Activated naive CD4-positive, alpha-beta T cell treated with anti-CD3 and anti-CD28 coated beads, Interleukin-2, amount 50 U/mL, for 72 hours (primary cell): ENCODE measurements around the gene CSTPP1. TPM values are rescaled to one million over a fixed set of nuclear protein-coding genes. Genes with fewer than 3 reads are reported as not detected.
"Not testable (repeated sequence)": the region's sequence is repeated elsewhere in the genome, so short reads cannot be mapped to it uniquely, and the experiment has no call there.

Experiments used
- ATAC-seq, 2 donors: fragments of 150-1000 bp; cut with Tn5 transposase; 2 replicates each; pipeline ENCODE4 v1.10.0; 2021; ENCODE audit warnings: mild to moderate bottlenecking in 2 of 2, moderate library complexity in 2 of 2
- DNase-seq, 2 donors: peaks; one replicate each; pipeline ENCODE4 v3.0.0; 2021 to 2022; ENCODE audit warnings: low spot score in 2 of 2
- H3K27ac Mint-ChIP-seq, 2 donors: one replicate each; pipeline ENCODE4 v1.8.0; 2022; ENCODE audit warnings: mild to moderate bottlenecking in 2 of 2, mixed read lengths in 2 of 2
- H3K36me3 Mint-ChIP-seq, 2 donors: one replicate each; pipeline ENCODE4 v1.8.0; 2022; ENCODE audit warnings: mixed read lengths in 2 of 2
- H3K9me3 Mint-ChIP-seq, 2 donors: one replicate each; pipeline ENCODE4 v1.8.0; 2022; ENCODE audit warnings: mixed read lengths in 2 of 2
- total RNA-seq, 2 donors: library from RNA; stranded (reverse); gene quantifications; one replicate each; pipeline ENCODE4 v1.2.3, GENCODE V29; 2022

The CSTPP1 gene
- total RNA-seq, 2 donors from 2014 or later, result 12.5 to 29.2 TPM

DNA sequence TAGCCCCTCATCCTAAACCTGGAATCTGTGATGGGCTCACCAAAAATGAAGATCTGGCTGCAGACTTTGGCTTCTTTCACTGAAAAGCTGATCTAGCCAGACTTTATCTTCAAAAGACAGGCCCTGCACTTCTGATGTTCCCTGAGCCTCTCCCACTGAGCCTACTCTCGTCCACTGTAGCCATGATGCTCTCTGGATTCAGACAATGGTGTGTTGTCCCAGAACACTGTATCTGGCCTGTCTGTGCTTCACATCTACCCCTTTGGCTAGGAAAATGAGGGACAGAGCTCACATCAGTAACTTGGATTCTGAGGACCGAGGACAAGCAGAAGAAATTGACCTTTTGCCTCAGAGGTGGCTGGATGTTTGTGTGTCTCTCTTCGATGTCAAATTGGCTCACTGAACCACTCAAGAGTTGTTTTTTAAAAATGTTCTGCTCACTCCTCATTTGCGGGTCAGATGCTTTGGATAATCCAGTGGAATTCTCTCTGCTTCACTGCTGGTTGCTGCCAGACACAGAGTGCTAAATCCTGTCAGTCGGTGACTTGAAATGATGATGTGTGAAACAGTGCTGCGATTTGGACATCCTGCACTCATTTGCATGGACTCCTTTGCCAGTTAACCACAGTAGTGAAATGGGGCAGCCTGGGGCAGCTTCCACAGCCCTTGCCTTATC, 172.6 kb downstream of the CSTPP1 start:
- DNase-seq (no peak), ATAC-seq (no peak)
- Mint-ChIP-seq H3K27ac (no peak overlapping the region), H3K9me3 (no peaks in the 10 kb centered on the region), H3K36me3 (no peaks in the 10 kb centered on the region)

DNA sequence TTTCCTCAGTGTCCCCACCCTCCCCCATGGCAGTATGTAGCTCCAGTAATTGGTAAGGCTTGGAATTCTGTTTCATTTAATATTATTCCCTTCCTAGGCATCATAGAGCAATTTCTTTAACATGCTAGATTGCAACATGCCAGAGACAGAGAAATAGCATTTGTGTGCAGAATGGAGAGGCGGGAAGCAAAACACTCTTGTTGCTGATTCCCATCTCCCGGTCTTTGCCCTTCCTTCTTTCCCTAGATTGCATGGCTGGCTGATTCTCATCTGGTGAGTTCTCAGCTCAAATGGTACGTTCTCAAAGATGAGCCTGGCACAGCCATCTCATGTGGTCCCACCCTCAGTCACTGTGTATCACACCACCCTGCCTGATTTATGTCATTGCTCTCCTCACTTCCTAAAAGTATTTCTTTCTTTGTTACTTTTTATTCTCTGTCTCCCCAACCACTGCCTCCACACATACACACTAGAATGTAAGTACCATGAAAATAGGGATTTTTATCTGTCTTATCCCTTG, 173.2 kb downstream of the CSTPP1 start:
- DNase-seq (no peak), ATAC-seq (no peak)
- H3K36me3 Mint-ChIP-seq, result no peaks in the 10 kb centered on the region
- no peak overlapping the region for H3K27ac Mint-ChIP-seq
- no peaks in the 10 kb centered on the region for H3K9me3 Mint-ChIP-seq

GRCh38 chr11:47111318-47111804, 174.8 kb downstream of the CSTPP1 start:
- H3K9me3 Mint-ChIP-seq, result no peaks in the 10 kb centered on the region
- H3K27ac Mint-ChIP-seq, result no peak overlapping the region
- DNase-seq (no peak), ATAC-seq (no peak)
- H3K36me3 Mint-ChIP-seq, result no peaks in the 10 kb centered on the region

DNA sequence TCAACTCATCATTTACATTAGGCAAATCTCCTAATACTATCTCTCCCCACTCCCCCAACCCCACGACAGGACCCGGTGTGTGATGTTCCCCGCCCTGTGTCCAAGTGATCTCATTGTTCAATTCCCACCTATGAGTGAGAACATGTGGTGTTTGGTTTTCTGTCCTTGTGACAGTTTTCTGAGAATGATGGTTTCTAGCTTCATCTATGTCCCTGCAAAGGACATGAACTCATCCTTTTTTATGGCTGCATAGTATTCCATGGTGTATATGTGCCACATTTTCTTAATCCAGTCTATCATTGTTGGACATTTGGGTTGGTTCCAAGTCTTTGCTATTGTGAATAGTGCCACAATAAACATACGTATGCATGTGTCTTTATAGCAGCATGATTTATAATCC, 176.4 kb downstream of the CSTPP1 start:
- ATAC-seq, H3K27ac Mint-ChIP-seq, DNase-seq, H3K36me3 Mint-ChIP-seq, H3K9me3 Mint-ChIP-seq: not testable (repeated sequence)

GRCh38 chr11:47118958-47119688, 182.6 kb downstream of the CSTPP1 start:
- H3K36me3 Mint-ChIP-seq, ATAC-seq, H3K27ac Mint-ChIP-seq, H3K9me3 Mint-ChIP-seq: not testable (repeated sequence)
- peak in 1 of 2 donors; percentile 35 for DNase-seq

DNA sequence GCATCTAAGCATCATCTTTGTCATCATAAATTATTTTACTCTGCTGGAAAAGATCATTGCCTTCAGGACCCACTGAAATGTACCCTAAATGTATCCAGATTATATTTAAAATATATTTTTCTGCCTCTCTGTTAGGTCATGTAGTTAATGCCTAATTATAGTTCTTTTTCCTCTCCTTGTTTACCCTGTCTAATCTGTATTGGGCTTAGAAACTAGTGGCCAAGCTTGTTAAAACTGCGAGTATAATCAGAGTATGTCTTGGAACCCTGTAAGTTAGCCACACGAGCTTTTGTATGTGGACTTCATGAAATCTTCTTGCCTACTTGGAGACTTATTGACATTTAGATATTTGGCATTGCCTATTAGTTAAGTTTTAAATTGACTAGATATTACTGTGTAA, 184.5 kb downstream of the CSTPP1 start:
- Mint-ChIP-seq H3K36me3 (no peaks in the 10 kb centered on the region), H3K27ac (no peak overlapping the region)

DNA sequence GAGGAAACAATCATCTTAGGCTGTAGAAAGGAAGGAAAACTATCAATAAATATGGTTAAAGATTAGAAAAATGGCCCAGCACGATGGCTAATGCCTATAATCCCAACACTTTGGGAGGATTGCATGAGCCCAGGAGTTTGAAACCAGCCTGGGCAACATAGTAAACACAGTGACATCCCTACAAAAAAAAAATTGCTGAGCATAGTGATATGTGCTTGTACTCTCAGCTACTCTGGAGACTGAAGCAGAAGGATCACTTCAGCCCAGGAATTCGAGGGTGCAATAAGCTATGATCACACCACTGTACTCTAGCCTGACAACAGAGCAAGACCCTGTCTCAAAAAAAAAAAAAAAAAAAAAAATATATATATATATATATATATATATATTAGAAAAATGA, 185.2 kb downstream of the CSTPP1 start:
- no peak for ATAC-seq
- H3K27ac Mint-ChIP-seq, result no peak overlapping the region
- DNase-seq, result no peak
- H3K9me3 Mint-ChIP-seq, result no peaks in the 10 kb centered on the region
- no peaks in the 10 kb centered on the region for H3K36me3 Mint-ChIP-seq

More for the DNA sequence above, 184.5 kb downstream of the CSTPP1 start:
- ATAC-seq (no peak), DNase-seq (no peak)
- no peaks in the 10 kb centered on the region for H3K9me3 Mint-ChIP-seq

- Mint-ChIP-seq H3K27ac (no peak overlapping the region), H3K36me3 (no peaks in the 10 kb centered on the region), H3K9me3 (no peaks in the 10 kb centered on the region)
- ATAC-seq (no peak), DNase-seq (no peak)
These were observed 186.5 kb downstream of the CSTPP1 start for GRCh38 chr11:47123094-47123493.

DNA sequence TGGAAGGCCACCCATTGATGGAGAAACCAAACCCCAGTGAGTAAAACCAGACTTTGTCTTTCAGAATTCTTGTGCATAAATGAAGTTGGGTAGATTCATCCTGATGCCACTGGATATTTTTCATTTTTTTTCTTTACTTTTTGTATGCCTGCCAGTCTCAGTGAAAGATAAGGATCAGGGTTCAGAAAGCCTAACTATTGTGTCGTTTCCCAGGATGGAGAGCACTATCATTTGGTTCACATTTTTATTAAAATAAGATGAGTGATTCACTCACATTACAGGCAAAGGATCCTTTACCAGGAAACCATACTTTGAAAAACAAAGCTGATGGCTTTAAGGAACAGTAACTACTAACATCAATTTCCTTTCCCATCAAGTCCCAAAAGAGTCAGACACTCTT, 188.1 kb downstream of the CSTPP1 start:
- H3K36me3 Mint-ChIP-seq, result no peaks in the 10 kb centered on the region
- DNase-seq (no peak), ATAC-seq (no peak)
- H3K9me3 Mint-ChIP-seq, result no peaks in the 10 kb centered on the region
- H3K27ac Mint-ChIP-seq, result no peak overlapping the region

DNA sequence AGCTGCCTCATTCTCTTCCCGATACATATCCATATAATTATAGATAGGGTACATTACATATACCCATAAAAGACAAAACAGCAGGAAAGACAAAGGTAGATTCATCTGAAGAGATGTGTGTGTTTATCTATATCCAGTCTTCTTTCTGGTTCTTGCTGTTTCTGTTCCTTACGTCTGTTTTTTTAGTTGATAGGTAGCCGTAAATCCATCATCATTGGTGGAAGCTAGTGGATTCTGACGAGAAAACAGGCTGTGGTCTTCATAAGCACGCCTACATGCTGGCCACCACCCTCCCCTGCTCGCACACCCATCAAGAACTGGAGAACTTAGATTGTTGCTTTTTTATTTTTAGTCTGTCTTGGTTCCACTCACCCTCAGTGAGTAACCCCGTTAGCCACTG, 188.5 kb downstream of the CSTPP1 start:
- Mint-ChIP-seq H3K27ac (no peak overlapping the region), H3K36me3 (no peaks in the 10 kb centered on the region), H3K9me3 (no peaks in the 10 kb centered on the region)
- ATAC-seq (no peak), DNase-seq (no peak)

DNA sequence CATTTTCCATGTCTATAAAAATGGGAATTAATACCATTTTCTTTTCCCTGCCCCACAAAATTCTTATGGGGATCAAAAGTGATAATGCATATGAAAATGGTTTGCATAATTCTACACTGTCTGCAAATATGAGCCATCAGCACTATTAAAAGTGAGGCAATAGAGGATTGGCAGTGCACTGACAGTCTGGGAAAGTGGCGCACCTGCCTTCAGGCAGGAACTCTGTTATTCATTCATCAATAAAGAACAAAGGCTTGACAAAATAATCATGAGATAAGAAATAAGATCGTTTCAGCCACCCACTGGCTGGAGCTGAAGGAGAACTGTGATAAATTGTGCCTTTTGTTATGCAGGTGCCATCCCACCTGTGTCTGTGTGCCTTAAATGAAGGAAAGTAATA, 190.7 kb downstream of the CSTPP1 start:
- H3K9me3 Mint-ChIP-seq, result no peaks in the 10 kb centered on the region
- H3K36me3 Mint-ChIP-seq, result no peaks in the 10 kb centered on the region
- DNase-seq (no peak), ATAC-seq (no peak)
- no peak overlapping the region for H3K27ac Mint-ChIP-seq

DNA sequence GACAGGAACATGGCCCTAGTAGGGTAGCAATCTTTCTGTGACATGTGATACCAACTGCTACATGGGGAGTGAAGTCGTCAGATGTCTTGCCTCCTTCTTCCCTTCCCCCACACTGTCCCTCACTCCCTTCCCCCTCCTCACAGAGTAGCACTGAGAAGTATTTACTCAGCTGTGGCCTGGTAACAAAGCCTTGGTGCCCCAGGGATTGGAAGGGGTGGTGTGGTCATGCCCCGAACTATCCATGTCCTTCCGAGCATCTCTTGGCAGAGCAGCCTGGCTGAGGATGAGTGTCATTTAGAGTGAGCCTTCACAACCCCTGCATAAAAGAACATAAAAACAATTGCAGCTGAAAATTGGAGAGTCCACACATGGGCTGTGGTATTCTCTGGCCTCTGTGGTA, 194.0 kb downstream of the CSTPP1 start:
- DNase-seq, result no peak

GRCh38 chr11:47131136-47131535, 194.6 kb downstream of the CSTPP1 start:
- DNase-seq, result no peak
- Mint-ChIP-seq H3K9me3 (no peaks in the 10 kb centered on the region), H3K36me3 (no peaks in the 10 kb centered on the region), H3K27ac (no peak overlapping the region)
- no peak for ATAC-seq

More for the DNA sequence above, 194.0 kb downstream of the CSTPP1 start:
- no peaks in the 10 kb centered on the region for H3K9me3 Mint-ChIP-seq
- ATAC-seq, result no peak
- H3K27ac Mint-ChIP-seq, result no peak overlapping the region
- H3K36me3 Mint-ChIP-seq, result no peaks in the 10 kb centered on the region

GRCh38 chr11:47132490-47132889, 195.9 kb downstream of the CSTPP1 start:
- DNase-seq (no peak), ATAC-seq (no peak)
- H3K27ac Mint-ChIP-seq, result no peak overlapping the region
- H3K9me3 Mint-ChIP-seq, result no peaks in the 10 kb centered on the region
- H3K36me3 Mint-ChIP-seq, result no peaks in the 10 kb centered on the region

DNA sequence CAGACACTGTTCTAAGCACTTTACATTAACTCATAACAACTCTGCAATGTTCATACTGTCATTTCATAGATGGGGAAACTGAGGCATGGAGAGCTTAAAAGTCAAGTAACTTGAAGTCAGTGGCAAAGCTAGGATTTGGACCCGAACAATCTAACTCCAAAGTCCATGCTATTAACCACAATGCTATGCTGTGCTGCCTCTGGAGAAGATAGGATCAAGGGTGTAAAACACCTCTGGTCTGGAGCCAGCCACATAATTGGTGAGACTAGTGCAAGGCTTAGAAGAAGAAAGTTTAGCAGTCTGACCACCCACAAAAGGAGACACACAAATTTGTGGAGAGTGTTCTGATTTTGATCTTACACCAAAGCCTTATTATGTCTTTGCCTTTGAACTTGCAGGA, 196.4 kb downstream of the CSTPP1 start:
- no peak for ATAC-seq
- DNase-seq, result no peak
- Mint-ChIP-seq H3K9me3 (no peaks in the 10 kb centered on the region), H3K36me3 (no peaks in the 10 kb centered on the region), H3K27ac (no peak overlapping the region)

DNA sequence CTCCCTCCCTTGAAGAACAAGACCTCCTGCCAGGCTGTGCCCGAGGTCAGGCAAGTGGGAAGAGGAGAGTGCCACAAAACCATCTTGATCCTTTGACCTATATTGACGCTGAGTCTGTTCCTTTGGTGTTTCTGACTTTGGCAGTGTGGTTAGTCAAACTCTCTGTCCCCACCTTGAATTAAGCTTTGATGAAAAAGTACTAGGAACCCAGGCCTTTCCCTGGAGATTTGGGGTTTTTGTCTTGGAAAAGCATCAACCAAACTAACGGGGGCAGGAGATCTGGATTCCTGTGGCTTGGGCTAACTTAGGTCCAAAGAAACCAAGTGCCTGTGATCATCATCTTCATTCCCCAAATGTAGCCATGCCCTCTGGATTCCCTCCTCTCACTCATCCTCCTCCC, 199.8 kb downstream of the CSTPP1 start:
- Mint-ChIP-seq H3K36me3 (no peaks in the 10 kb centered on the region), H3K9me3 (no peaks in the 10 kb centered on the region), H3K27ac (peak overlapping the region in 1 of 2 donors; percentile 11)
- DNase-seq, result no peak
- ATAC-seq, result no peak

- DNase-seq, result no peak
- no peaks in the 10 kb centered on the region for H3K36me3 Mint-ChIP-seq
- no peaks in the 10 kb centered on the region for H3K9me3 Mint-ChIP-seq
- H3K27ac Mint-ChIP-seq, result no peak overlapping the region
- ATAC-seq, result no peak
These were observed 200.4 kb downstream of the CSTPP1 start for GRCh38 chr11:47136921-47137320.

DNA sequence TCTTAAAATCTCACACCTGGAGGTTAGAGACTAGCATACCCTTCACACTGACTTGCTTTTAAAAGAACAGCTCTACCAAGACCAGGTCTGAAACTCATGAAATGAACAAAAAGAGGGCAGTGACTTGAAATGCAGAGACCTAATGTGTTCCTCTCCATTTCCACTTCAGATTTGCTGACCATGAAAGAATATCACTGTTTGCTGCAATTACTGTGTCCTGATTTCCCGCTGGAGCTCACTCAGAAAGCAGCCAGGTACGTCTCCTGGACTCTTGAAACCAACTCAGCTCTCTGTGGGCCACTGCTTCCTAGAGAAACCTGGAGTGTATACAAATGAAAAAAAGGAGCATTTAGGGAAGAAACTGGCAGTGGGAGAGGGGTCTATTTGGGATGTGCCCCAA, 200.9 kb downstream of the CSTPP1 start:
- no peak overlapping the region for H3K27ac Mint-ChIP-seq

More for the DNA sequence above, 200.9 kb downstream of the CSTPP1 start:
- no peak for DNase-seq
- Mint-ChIP-seq H3K36me3 (no peaks in the 10 kb centered on the region), H3K9me3 (no peaks in the 10 kb centered on the region)
- ATAC-seq, result no peak
